Chondrocyte (in vitro differentiated cells): ENCODE data around the gene GDPD1. TPM values are rescaled to one million over a fixed set of nuclear protein-coding genes. Genes with fewer than 3 reads are reported as not detected.
"Not testable (repeated sequence)": the region's sequence is repeated elsewhere in the genome, so short reads cannot be mapped to it uniquely, and the experiment has no call there.

Experiments
- DNase-seq: peaks from one replicate; pipeline ENCODE4 v3.0.0; 2021; ENCODE audit warnings: mixed read lengths, low spot score
- H3K27ac Mint-ChIP-seq: one replicate; pipeline ENCODE4 v1.8.0; 2021; ENCODE audit warnings: mild to moderate bottlenecking, moderate library complexity, mixed read lengths; ENCODE audit not compliant: unreplicated experiment
- H3K27me3 Mint-ChIP-seq: 2 replicates; pipeline ENCODE4 v1.8.0; 2021; ENCODE audit warnings: low read depth, mixed read lengths
- H3K36me3 Mint-ChIP-seq: 2 replicates; pipeline ENCODE4 v1.8.0; 2021; ENCODE audit warnings: low read depth, mixed read lengths
- H3K4me1 Mint-ChIP-seq: 2 replicates; pipeline ENCODE4 v1.8.0; 2021; ENCODE audit warnings: low read depth, mild to moderate bottlenecking, mixed read lengths
- H3K4me3 Mint-ChIP-seq: one replicate; pipeline ENCODE4 v1.8.0; 2021; ENCODE audit warnings: mild to moderate bottlenecking, moderate library complexity, mixed read lengths; ENCODE audit not compliant: unreplicated experiment
- H3K9me3 Mint-ChIP-seq: 2 replicates; pipeline ENCODE4 v1.8.0; 2021; ENCODE audit warnings: low read depth, mixed read lengths
- total RNA-seq: library from RNA; stranded (reverse); gene quantifications from 3 replicates; pipeline ENCODE4 v1.2.1, GENCODE V29; 2021
- TF ChIP-seq, protein P1 (sequence below): fragments of 200-600 bp; sonication (generic); IDR thresholded peaks from 2 replicates; pipeline ENCODE4 v1.5.0; 2021; ENCODE audit warnings: antibody characterized with exemption, mild to moderate bottlenecking, moderate library complexity

The GDPD1 gene
- total RNA-seq, 1 donor from 2014 or later = 1.9 TPM

DNA sequence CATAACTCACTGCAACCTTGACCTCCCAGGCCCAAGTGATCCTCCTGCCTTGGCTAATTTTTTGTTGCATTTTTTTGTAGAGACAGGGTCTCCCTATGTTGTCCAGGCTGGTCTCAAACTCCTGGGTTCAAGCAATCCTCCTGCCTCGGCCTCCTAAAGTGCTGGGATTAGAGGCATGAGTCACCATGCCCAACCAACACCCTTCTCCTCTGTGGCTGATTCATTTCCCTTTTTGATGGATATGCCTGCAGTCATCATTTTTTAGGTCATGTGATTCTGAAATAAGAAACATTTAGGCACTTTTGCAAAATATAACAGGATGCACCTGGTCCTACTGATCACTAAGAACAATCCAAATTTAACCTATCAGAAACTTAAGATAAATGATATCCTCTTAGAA, 67.1 kb downstream of the GDPD1 start:
- TF ChIP-seq, protein P1, sequence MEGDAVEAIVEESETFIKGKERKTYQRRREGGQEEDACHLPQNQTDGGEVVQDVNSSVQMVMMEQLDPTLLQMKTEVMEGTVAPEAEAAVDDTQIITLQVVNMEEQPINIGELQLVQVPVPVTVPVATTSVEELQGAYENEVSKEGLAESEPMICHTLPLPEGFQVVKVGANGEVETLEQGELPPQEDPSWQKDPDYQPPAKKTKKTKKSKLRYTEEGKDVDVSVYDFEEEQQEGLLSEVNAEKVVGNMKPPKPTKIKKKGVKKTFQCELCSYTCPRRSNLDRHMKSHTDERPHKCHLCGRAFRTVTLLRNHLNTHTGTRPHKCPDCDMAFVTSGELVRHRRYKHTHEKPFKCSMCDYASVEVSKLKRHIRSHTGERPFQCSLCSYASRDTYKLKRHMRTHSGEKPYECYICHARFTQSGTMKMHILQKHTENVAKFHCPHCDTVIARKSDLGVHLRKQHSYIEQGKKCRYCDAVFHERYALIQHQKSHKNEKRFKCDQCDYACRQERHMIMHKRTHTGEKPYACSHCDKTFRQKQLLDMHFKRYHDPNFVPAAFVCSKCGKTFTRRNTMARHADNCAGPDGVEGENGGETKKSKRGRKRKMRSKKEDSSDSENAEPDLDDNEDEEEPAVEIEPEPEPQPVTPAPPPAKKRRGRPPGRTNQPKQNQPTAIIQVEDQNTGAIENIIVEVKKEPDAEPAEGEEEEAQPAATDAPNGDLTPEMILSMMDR = no peak
- H3K9me3 Mint-ChIP-seq = no peaks in the 10 kb centered on the region
- no peak overlapping the region for H3K4me3 Mint-ChIP-seq
- no peak for DNase-seq
- H3K27ac Mint-ChIP-seq = no peak overlapping the region
- peaks cover 4% of the 10 kb centered on the region for H3K4me1 Mint-ChIP-seq
- H3K36me3 Mint-ChIP-seq = no peaks in the 10 kb centered on the region
- H3K27me3 Mint-ChIP-seq = no peaks in the 10 kb centered on the region

DNA sequence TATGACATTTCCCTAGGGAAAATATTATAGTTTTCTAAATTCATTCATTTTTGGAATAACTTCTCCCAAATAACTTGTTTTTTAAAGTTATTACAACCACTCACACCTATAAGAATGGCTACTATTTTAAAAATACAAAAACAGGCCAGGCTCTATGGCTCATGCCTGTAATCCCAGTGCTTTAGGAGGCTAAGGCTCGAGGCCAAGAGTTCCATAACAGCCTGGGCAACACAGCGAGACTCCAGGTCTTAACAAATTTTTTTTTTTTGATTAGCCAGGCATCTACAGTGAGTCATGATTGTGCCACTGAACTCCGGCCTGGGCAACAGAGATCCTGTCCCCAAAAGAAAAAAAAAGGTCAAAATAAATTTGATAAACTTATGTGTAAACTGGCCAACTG, 67.6 kb downstream of the GDPD1 start:
- Mint-ChIP-seq H3K36me3 (no peaks in the 10 kb centered on the region), H3K27me3 (no peaks in the 10 kb centered on the region), H3K4me3 (no peak overlapping the region), H3K9me3 (no peaks in the 10 kb centered on the region), H3K4me1 (peaks cover 4% of the 10 kb centered on the region), H3K27ac (no peak overlapping the region)
- DNase-seq = no peak
- TF ChIP-seq, protein P1 = no peak

DNA sequence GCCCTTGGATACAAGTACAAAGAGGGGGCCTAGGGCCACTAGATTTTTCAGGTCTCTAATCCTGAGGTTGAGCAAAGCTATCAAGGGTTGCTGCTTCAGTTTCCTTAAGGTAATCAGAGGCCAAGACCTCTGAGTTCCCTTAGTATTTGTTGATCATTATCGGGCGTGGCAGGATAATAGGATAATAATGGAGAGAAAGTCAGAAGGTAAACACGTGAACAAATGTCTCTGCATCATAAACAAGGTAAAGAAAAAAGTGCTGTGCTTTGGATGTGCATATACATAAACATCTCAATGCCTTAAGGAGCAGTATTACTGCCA, 69.6 kb downstream of the GDPD1 start:
- H3K4me3 Mint-ChIP-seq = no peak overlapping the region
- H3K9me3 Mint-ChIP-seq = no peaks in the 10 kb centered on the region
- no peaks in the 10 kb centered on the region for H3K36me3 Mint-ChIP-seq
- H3K4me1 Mint-ChIP-seq = peaks cover 4% of the 10 kb centered on the region
- H3K27me3 Mint-ChIP-seq = no peaks in the 10 kb centered on the region
- H3K27ac Mint-ChIP-seq = no peak overlapping the region
- DNase-seq = no peak
- TF ChIP-seq, protein P1 = no peak

DNA sequence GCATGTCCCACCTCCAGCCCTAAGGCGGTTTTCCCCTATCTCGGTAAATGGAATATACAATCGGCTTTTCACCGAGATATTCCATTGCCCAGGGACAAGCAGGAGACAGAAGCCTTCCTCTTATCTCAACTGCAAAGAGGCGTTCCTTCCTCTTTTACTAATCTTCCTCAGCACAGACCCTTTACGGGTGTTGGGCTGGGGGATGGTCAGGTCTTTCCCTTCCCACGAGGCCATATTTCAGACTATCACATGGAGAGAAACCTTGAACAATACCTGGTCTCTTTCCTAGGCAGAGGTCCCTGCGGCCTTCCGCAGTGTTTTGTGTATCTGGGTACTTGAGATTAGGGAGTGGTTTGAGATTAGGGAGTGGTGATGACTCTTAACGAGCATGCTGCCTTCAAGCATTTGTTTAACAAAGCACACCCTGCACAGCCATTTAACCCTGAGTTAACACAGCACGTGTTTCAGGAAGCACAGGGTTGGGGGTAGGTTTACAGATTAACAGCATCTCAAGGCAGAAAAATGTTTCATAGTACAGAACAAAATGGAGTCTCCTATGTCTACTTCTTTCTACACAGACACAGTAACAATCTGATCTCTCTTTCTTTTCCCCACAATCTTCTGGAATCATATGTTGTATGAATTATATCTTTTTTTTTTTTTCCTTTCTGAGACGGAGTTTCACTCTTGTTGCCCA, 70.1 kb downstream of the GDPD1 start:
- H3K27ac Mint-ChIP-seq = not testable (repeated sequence)

DNA sequence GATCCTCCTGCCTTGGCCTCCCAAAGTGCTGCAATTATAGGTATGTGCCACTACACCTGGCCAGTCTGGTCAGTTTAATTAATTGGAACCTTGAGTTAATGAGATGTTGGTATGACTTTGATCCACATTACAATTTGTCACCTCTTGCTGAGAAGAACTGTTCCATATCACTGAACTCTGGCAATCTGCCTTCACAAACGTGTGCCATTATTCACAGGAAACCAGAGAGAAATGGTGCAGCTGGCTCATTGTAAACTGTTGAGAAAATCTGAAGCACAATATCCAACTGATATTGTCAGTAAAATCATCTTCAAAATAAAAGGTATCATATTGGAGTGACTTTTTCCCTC, 71.8 kb downstream of the GDPD1 start:
- no peaks in the 10 kb centered on the region for H3K27me3 Mint-ChIP-seq
- no peaks in the 10 kb centered on the region for H3K9me3 Mint-ChIP-seq
- TF ChIP-seq, protein P1 = no peak
- H3K4me3 Mint-ChIP-seq = no peak overlapping the region
- no peaks in the 10 kb centered on the region for H3K36me3 Mint-ChIP-seq
- peaks cover 4% of the 10 kb centered on the region for H3K4me1 Mint-ChIP-seq
- H3K27ac Mint-ChIP-seq = no peak overlapping the region
- DNase-seq = no peak

More for the DNA sequence above, 70.1 kb downstream of the GDPD1 start:
- H3K36me3 Mint-ChIP-seq, DNase-seq, H3K4me1 Mint-ChIP-seq, H3K4me3 Mint-ChIP-seq, H3K27me3 Mint-ChIP-seq, H3K9me3 Mint-ChIP-seq: not testable (repeated sequence)

DNA sequence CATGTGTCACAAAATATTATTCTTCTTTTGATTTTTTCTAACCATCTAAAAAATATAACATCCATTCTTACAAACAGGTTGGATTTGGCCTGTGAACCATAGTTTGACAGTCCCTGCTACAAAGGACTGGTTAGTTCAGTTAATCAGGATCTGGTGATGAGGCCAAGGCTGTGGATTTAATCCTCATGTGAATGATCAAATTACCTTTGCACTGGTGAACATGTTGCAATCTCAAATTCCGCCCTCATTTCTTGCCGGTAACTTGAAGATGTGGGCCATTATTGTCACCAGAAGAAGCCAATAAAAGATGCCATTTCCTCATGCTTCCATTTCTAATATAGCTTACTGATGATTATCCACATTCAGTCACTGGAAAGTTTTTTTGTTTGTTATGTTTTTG, 75.9 kb downstream of the GDPD1 start:
- H3K36me3 Mint-ChIP-seq = no peaks in the 10 kb centered on the region
- no peak for DNase-seq
- H3K4me3 Mint-ChIP-seq = no peak overlapping the region
- TF ChIP-seq, protein P1 = no peak
- H3K9me3 Mint-ChIP-seq = no peaks in the 10 kb centered on the region
- no peaks in the 10 kb centered on the region for H3K4me1 Mint-ChIP-seq
- H3K27me3 Mint-ChIP-seq = no peaks in the 10 kb centered on the region
- no peak overlapping the region for H3K27ac Mint-ChIP-seq
